SK-N-SH (cell line): ENCODE measurements around the gene CCDC78. TPM values are rescaled to one million over a fixed set of nuclear protein-coding genes. Genes with fewer than 3 reads are reported as not detected.

Source experiments
- CTCF ChIA-PET: fragments of 300-600, 350-600 bp; formaldehyde crosslinking; extraction: SDS; loops from one replicate; lab custom pipeline; 2021; lab: Yijun Ruan, JAX
- POLR2A ChIA-PET: fragments of 350-600 bp; sonication (Branson Sonifier 250); formaldehyde crosslinking; extraction: SDS; loops from one replicate; lab custom pipeline; 2020; ENCODE audit warnings: antibody characterized with exemption, inconsistent platforms; lab: Yijun Ruan, JAX
- DNase-seq: peaks from one replicate; pipeline ENCODE4 v3.0.0; 2012
- H2AFZ ChIP-seq: fragments of 200-600 bp; sonication (generic); 2 replicates; pipeline ENCODE4 v1.8.1; 2016; ENCODE audit warnings: antibody characterized with exemption, mild to moderate bottlenecking, low read depth
- H3F3A ChIP-seq: fragments of 200-600 bp; sonication (generic); replicated peaks from 2 replicates; pipeline ENCODE3; 2016; ENCODE audit warnings: antibody characterized with exemption, mild to moderate bottlenecking; ENCODE audit not compliant: insufficient read depth
- H3K27ac ChIP-seq, 2 experiments: fragments of 200-500 bp in 1 of 2; fragments of 200-600 bp in 1 of 2; sonication (Bioruptor generic) in 1 of 2; sonication (generic), shearing (Covaris generic) in 1 of 2; 2 replicates each; pipeline versions ENCODE4 v1.5.1 to v1.6.1; 2014 to 2016; ENCODE audit warnings: low read depth in 2 of 2, inconsistent platforms in 1 of 2, low read length in 1 of 2, mild to moderate bottlenecking in 1 of 2, mixed read lengths in 1 of 2
- H3K27me3 ChIP-seq: fragments of 200-600 bp; sonication (generic), shearing (Covaris generic); 2 replicates; pipeline ENCODE4 v1.6.1; 2016; ENCODE audit warnings: mixed run types; ENCODE audit not compliant: insufficient read depth
- H3K36me3 ChIP-seq, 2 experiments: fragments of 200-500 bp in 1 of 2; fragments of 200-600 bp in 1 of 2; sonication (Bioruptor generic) in 1 of 2; sonication (generic) in 1 of 2; replicated peaks in 1 of 2; 2 replicates each; pipeline versions ENCODE3 to v1.5.1; 2014 to 2016; ENCODE audit warnings: low read length in 1 of 2, mild to moderate bottlenecking in 1 of 2; ENCODE audit not compliant: insufficient read depth in 2 of 2, control insufficient read depth in 1 of 2
- H3K4me1 ChIP-seq, 2 experiments: fragments of 200-500 bp in 1 of 2; fragments of 200-600 bp in 1 of 2; sonication (Bioruptor generic) in 1 of 2; sonication (generic), shearing (Covaris generic) in 1 of 2; 2 replicates each; pipeline versions ENCODE4 v1.5.1 to v1.6.1; 2014 to 2016; ENCODE audit warnings: low read depth in 1 of 2, low read length in 1 of 2, mixed run types in 1 of 2; ENCODE audit not compliant: insufficient read depth in 2 of 2, control insufficient read depth in 1 of 2
- H3K4me2 ChIP-seq: fragments of 200-600 bp; sonication (generic), shearing (Covaris generic); 2 replicates; pipeline ENCODE4 v1.6.1; 2017; ENCODE audit warnings: mixed run types
- H3K4me3 ChIP-seq, 2 experiments: fragments of 200-500 bp in 1 of 2; fragments of 200-600 bp in 1 of 2; sonication (Bioruptor generic) in 1 of 2; sonication (generic), shearing (Covaris generic) in 1 of 2; 2 replicates each; pipeline versions ENCODE4 v1.5.1 to v1.8.1; 2014 to 2016; ENCODE audit warnings: low read depth in 2 of 2, inconsistent platforms in 1 of 2, low read length in 1 of 2, mild to moderate bottlenecking in 1 of 2, mixed read lengths in 1 of 2, moderate library complexity in 1 of 2
- H3K79me2 ChIP-seq: fragments of 200-600 bp; sonication (generic); 2 replicates; pipeline ENCODE4 v1.8.1; 2017; ENCODE audit warnings: mild to moderate bottlenecking; ENCODE audit not compliant: insufficient read depth
- H3K9ac ChIP-seq: fragments of 200-600 bp; sonication (generic); 2 replicates; pipeline ENCODE4 v1.6.1; 2017; ENCODE audit warnings: mixed run types
- H3K9me2 ChIP-seq: fragments of 200-600 bp; sonication (generic); 2 replicates; pipeline ENCODE4 v1.6.1; 2017; ENCODE audit warnings: mixed run types
- H3K9me3 ChIP-seq: fragments of 200-600 bp; sonication (generic); 2 replicates; pipeline ENCODE4 v1.6.1; 2017; ENCODE audit warnings: mixed run types, mild to moderate bottlenecking, moderate library complexity
- H4K20me1 ChIP-seq: fragments of 200-600 bp; sonication (generic); 2 replicates; pipeline ENCODE4 v1.6.1; 2017; ENCODE audit warnings: mild to moderate bottlenecking, mixed run types; ENCODE audit not compliant: insufficient read depth
- CTCF ChIP-seq: fragments of 200-600 bp; sonication (generic); IDR thresholded peaks from 2 replicates; pipeline ENCODE4 v1.6.1; 2017; ENCODE audit warnings: antibody characterized with exemption, mild to moderate bottlenecking, moderate library complexity
- FOXJ3 ChIP-seq: sonication (generic); formaldehyde crosslinking; IDR thresholded peaks from 2 replicates; pipeline ENCODE4 v1.5.1; 2020; ENCODE audit warnings: mild to moderate bottlenecking, missing genetic modification reagents
- MAX ChIP-seq: IDR thresholded peaks from 2 replicates; pipeline ENCODE4 v1.4.0; 2012; ENCODE audit warnings: low read depth
- NFIC ChIP-seq: IDR thresholded peaks from 2 replicates; pipeline ENCODE4 v1.4.0; 2012; ENCODE audit warnings: borderline replicate concordance
- NRF1 ChIP-seq: IDR thresholded peaks from 2 replicates; pipeline ENCODE4 v1.6.1; 2012; ENCODE audit warnings: low read depth, mild to moderate bottlenecking, low read length
- POLR2AphosphoS5 ChIP-seq: IDR thresholded peaks from 2 replicates; pipeline ENCODE4 v1.6.1; 2012; ENCODE audit warnings: low read depth, low read length
- RFX5 ChIP-seq: IDR thresholded peaks from 2 replicates; pipeline ENCODE4 v1.6.1; 2012; ENCODE audit warnings: mild to moderate bottlenecking, improper control_type of control experiment, low read length
- TAF1 ChIP-seq: IDR thresholded peaks from 2 replicates; pipeline ENCODE4 v1.6.1; 2012; ENCODE audit warnings: low read depth, mild to moderate bottlenecking, low read length, moderate library complexity, borderline replicate concordance
- TCF12 ChIP-seq: IDR thresholded peaks from 2 replicates; pipeline ENCODE4 v1.4.0; 2012
- TEAD4 ChIP-seq: IDR thresholded peaks from 2 replicates; pipeline ENCODE4 v1.4.0; 2012; ENCODE audit warnings: mild to moderate bottlenecking, borderline replicate concordance; ENCODE audit not compliant: insufficient read depth
- ZBTB33 ChIP-seq: IDR thresholded peaks from 2 replicates; pipeline ENCODE4 v1.4.0; 2012; ENCODE audit warnings: low read depth, borderline replicate concordance
- WGBS: methylation state at CpG from one replicate; pipeline ENCODE4 v1.1.6; 2017; ENCODE audit warnings: low lambda C conversion rate; 5-methylcytosine and 5-hydroxymethylcytosine counted together
- polyA plus RNA-seq, 3 experiments: library from polyadenylated mRNA; depleted of rRNA; stranded (reverse); fragments of >200 nt; gene quantifications; 2 replicates each; pipeline ENCODE4 v1.2.3, GENCODE V29; 2012

CCDC78 gene
- polyA plus RNA-seq, 1 of the 3 experiments (the other 2 are of a cell fraction) = 15.4 TPM

GRCh38 chr16:775236-775796 lies 49.1 kb upstream of the CCDC78 start:
- Histone ChIP-seq H3K36me3 (no peaks in the 10 kb centered on the region), H3K9me3 (no peaks in the 10 kb centered on the region), H3K79me2 (no peaks in the 10 kb centered on the region), H3K4me3 (no peak overlapping the region), H4K20me1 (no peaks in the 10 kb centered on the region), H3F3A (no peaks in the 10 kb centered on the region), H3K4me1 (no peaks in the 10 kb centered on the region), H3K9ac (no peak overlapping the region), H3K4me2 (no peak overlapping the region), H2AFZ (no peak overlapping the region), H3K27ac (no peak overlapping the region), H3K27me3 (no peaks in the 10 kb centered on the region)
- POLR2A ChIA-PET = interaction anchor here (0.6 kb wide), 1 partner anchor 102 kb away, joined by 3 read pairs; no protein-coding TSS in a partner anchor
- DNase-seq = no peak
- WGBS = 89% methylated on average over 13 of the region's 36 CpGs
- CTCF ChIA-PET = interaction anchor here (1.2 kb wide), 1 partner anchor 11 kb away, joined by 3 read pairs; no protein-coding TSS in a partner anchor
- TF ChIP-seq RFX5 = no peak
- no peak for TF ChIP-seq NRF1
- no peak for TF ChIP-seq CTCF
- TF ChIP-seq MAX = no peak
- no peak for TF ChIP-seq ZBTB33
- TF ChIP-seq POLR2AphosphoS5 = no peak
- no peak for TF ChIP-seq TCF12
- TF ChIP-seq, all 33 proteins: peak for 0
- no peaks in the 10 kb centered on the region for H3K9me2 ChIP-seq

GRCh38 chr16:774086-775001 lies 48.1 kb upstream of the CCDC78 start:
- Histone ChIP-seq H3K9me3 (no peaks in the 10 kb centered on the region), H4K20me1 (no peaks in the 10 kb centered on the region), H3F3A (no peaks in the 10 kb centered on the region), H3K9ac (no peak overlapping the region), H3K79me2 (no peaks in the 10 kb centered on the region), H2AFZ (no peak overlapping the region), H3K9me2 (no peaks in the 10 kb centered on the region), H3K4me1 (no peaks in the 10 kb centered on the region), H3K27ac (no peak overlapping the region), H3K27me3 (no peaks in the 10 kb centered on the region), H3K4me2 (no peak overlapping the region), H3K36me3 (no peaks in the 10 kb centered on the region), H3K4me3 (no peak overlapping the region)
- WGBS = 79% methylated on average over 10 of the region's 46 CpGs
- CTCF ChIA-PET = interaction anchor here (1.2 kb wide), 1 partner anchor 12 kb away, joined by 3 read pairs; no protein-coding TSS in a partner anchor
- POLR2A ChIA-PET = no interaction called here
- TF ChIP-seq POLR2AphosphoS5 = no peak
- no peak for TF ChIP-seq NFIC
- TF ChIP-seq TAF1 = no peak
- no peak for TF ChIP-seq TEAD4
- no peak for TF ChIP-seq FOXJ3
- DNase-seq = no peak
